ENCODE measurements around the gene SPATA13. TPM values are rescaled to one million over a fixed set of nuclear protein-coding genes. Genes with fewer than 3 reads are reported as not detected.

Gene SPATA13
- total RNA-seq, 1 experiment from 2014 or later, result 21.4 TPM

- ATAC-seq, result no peak
- H3K4me3 ChIP-seq (replicated peaks in 1 of 2; ENCODE audit: low read depth in 1 of 2, low read length in 2 of 2), result no peak overlapping the region
- no peaks in the 10 kb centered on the region for H3K9me2 ChIP-seq (ENCODE audit: insufficient read depth)
- DNase-seq (ENCODE audit: low read depth, low spot score), result no peak
- H3K36me3 ChIP-seq (ENCODE audit: control insufficient read depth in 1 of 2, insufficient read depth in 2 of 2, low read length in 2 of 2), result no peaks in the 10 kb centered on the region
- H3K4me1 ChIP-seq (ENCODE audit: control insufficient read depth in 1 of 2, insufficient read depth in 2 of 2, low read length in 2 of 2), result no peaks in the 10 kb centered on the region
- no TSS peak for BruUV-seq (replicated peaks)
- intact Hi-C loops (cut with micrococcal nuclease), result no loop called here
- RAD21 ChIA-PET (ENCODE audit: low non-redundant PET in 1 of 2, low total read pairs in 2 of 2, uncharacterized antibody in 2 of 2, unreplicated experiment in 2 of 2), result no interaction called here
- H3K27ac ChIP-seq (ENCODE audit: low read depth, low read length), result no peak overlapping the region
- no peaks in the 10 kb centered on the region for H3K27me3 ChIP-seq (ENCODE audit: insufficient read depth, low read length)
- H3K9ac ChIP-seq (ENCODE audit: low read length), result no peak overlapping the region
- H3K9me3 ChIP-seq (ENCODE audit: control insufficient read depth in 1 of 2, insufficient read depth in 1 of 2, low read depth in 1 of 2, low read length in 2 of 2), result no peaks in the 10 kb centered on the region
- H4K20me1 ChIP-seq (ENCODE audit: insufficient read depth), result no peaks in the 10 kb centered on the region; the same call in 1 of the 2 replicates
- CTCF ChIA-PET, result interaction anchor here (1.1 kb wide), 1 partner anchor 30 kb away, joined by 4 read pairs; no protein-coding TSS in a partner anchor
- TF ChIP-seq TCF7L2 (IDR thresholded peaks at IDR 0.05; ENCODE audit: borderline replicate concordance, extremely low read depth, insufficient read depth, insufficient read length) (no peak), SRF (IDR thresholded peaks at IDR 0.05; ENCODE audit: low read depth) (no peak), CEBPB (IDR thresholded peaks at IDR 0.05; ENCODE audit: low read depth) (no peak), JUND (IDR thresholded peaks at IDR 0.05) (no peak), ZNF274 (IDR thresholded peaks at IDR 0.05; ENCODE audit: low read depth, low read length) (no peak), EGR1 (IDR thresholded peaks at IDR 0.05; ENCODE audit: low read depth) (no peak), RAD21 (IDR thresholded peaks at IDR 0.05; ENCODE audit: low read depth) (no peak), MAX (IDR thresholded peaks at IDR 0.05) (no peak), CBX3 (IDR thresholded peaks at IDR 0.05; ENCODE audit: low read depth) (no peak), EZH2 (IDR thresholded peaks at IDR 0.05) (no peak), ELF1 (IDR thresholded peaks at IDR 0.05; ENCODE audit: borderline replicate concordance, low read depth) (no peak)
- H3K4me2 ChIP-seq (ENCODE audit: low read length), result no peak overlapping the region
- POLR2A ChIA-PET, result no interaction called here
- H2AFZ ChIP-seq (ENCODE audit: low read depth, low read length, poor library complexity, severe bottlenecking), result no peak overlapping the region
- H3K79me2 ChIP-seq (ENCODE audit: insufficient read depth, low read length), result peaks cover 60% of the 10 kb centered on the region
Observed at GRCh38 chr13:24199016-24199415, 38.5 kb downstream of the SPATA13 start.

GRCh38 chr13:24202215-24202614 is 41.7 kb downstream of the SPATA13 start:
- Histone ChIP-seq H3K27ac (ENCODE audit: low read depth, low read length) (no peak overlapping the region), H3K9me3 (ENCODE audit: control insufficient read depth in 1 of 2, insufficient read depth in 1 of 2, low read depth in 1 of 2, low read length in 2 of 2) (no peaks in the 10 kb centered on the region), H3K4me3 (replicated peaks in 1 of 2; ENCODE audit: low read depth in 1 of 2, low read length in 2 of 2) (no peak overlapping the region), H3K9ac (ENCODE audit: low read length) (no peak overlapping the region), H2AFZ (ENCODE audit: low read depth, low read length, poor library complexity, severe bottlenecking) (no peak overlapping the region), H3K4me1 (ENCODE audit: control insufficient read depth in 1 of 2, insufficient read depth in 2 of 2, low read length in 2 of 2) (no peaks in the 10 kb centered on the region; a peak in 1 of 4 replicates), H3K79me2 (ENCODE audit: insufficient read depth, low read length) (peaks cover 30% of the 10 kb centered on the region), H3K27me3 (ENCODE audit: insufficient read depth, low read length) (no peaks in the 10 kb centered on the region), H3K9me2 (ENCODE audit: insufficient read depth) (no peaks in the 10 kb centered on the region), H3K4me2 (ENCODE audit: low read length) (no peak overlapping the region), H3K36me3 (ENCODE audit: control insufficient read depth in 1 of 2, insufficient read depth in 2 of 2, low read length in 2 of 2) (no peaks in the 10 kb centered on the region), H4K20me1 (ENCODE audit: insufficient read depth) (no peaks in the 10 kb centered on the region)
- no peak for ATAC-seq
- RAD21 ChIA-PET (ENCODE audit: low non-redundant PET in 1 of 2, low total read pairs in 2 of 2, uncharacterized antibody in 2 of 2, unreplicated experiment in 2 of 2), result no interaction called here
- CTCF ChIA-PET, result no interaction called here
- intact Hi-C loops (cut with micrococcal nuclease), result no loop called here
- BruUV-seq (replicated peaks), result no TSS peak
- no peak for DNase-seq (ENCODE audit: low read depth, low spot score)
- POLR2A ChIA-PET, result no interaction called here
- TF ChIP-seq ZNF274 (IDR thresholded peaks at IDR 0.05; ENCODE audit: low read depth, low read length), result no peak
- no peak for TF ChIP-seq YY1 (IDR thresholded peaks at IDR 0.05; ENCODE audit: extremely low read depth, insufficient replicate concordance, low read depth, low read length)
- no peak for TF ChIP-seq EZH2 (IDR thresholded peaks at IDR 0.05)
- no peak for TF ChIP-seq SP1 (IDR thresholded peaks at IDR 0.05; ENCODE audit: low read depth)
- TF ChIP-seq SIN3A (IDR thresholded peaks at IDR 0.05; ENCODE audit: low read depth), result no peak
- no peak for TF ChIP-seq FOSL1 (IDR thresholded peaks at IDR 0.05; ENCODE audit: low read depth)
- no peak for TF ChIP-seq POLR2AphosphoS5 (IDR thresholded peaks at IDR 0.05; ENCODE audit: low read depth, low read length)
- TF ChIP-seq EGR1 (IDR thresholded peaks at IDR 0.05; ENCODE audit: low read depth), result no peak
- no peak for TF ChIP-seq CBX3 (IDR thresholded peaks at IDR 0.05; ENCODE audit: low read depth)
- no peak for TF ChIP-seq ZBTB33 (IDR thresholded peaks at IDR 0.05; ENCODE audit: extremely low read depth, insufficient replicate concordance, low read length)

All from HCT116 (cell line).